ENCODE data around the gene HYLS1. TPM values are rescaled to one million over a fixed set of nuclear protein-coding genes. Genes with fewer than 3 reads are reported as not detected.

The HYLS1 gene
- total RNA-seq, 1 experiment from 2014 or later = 2.5 TPM

DNA sequence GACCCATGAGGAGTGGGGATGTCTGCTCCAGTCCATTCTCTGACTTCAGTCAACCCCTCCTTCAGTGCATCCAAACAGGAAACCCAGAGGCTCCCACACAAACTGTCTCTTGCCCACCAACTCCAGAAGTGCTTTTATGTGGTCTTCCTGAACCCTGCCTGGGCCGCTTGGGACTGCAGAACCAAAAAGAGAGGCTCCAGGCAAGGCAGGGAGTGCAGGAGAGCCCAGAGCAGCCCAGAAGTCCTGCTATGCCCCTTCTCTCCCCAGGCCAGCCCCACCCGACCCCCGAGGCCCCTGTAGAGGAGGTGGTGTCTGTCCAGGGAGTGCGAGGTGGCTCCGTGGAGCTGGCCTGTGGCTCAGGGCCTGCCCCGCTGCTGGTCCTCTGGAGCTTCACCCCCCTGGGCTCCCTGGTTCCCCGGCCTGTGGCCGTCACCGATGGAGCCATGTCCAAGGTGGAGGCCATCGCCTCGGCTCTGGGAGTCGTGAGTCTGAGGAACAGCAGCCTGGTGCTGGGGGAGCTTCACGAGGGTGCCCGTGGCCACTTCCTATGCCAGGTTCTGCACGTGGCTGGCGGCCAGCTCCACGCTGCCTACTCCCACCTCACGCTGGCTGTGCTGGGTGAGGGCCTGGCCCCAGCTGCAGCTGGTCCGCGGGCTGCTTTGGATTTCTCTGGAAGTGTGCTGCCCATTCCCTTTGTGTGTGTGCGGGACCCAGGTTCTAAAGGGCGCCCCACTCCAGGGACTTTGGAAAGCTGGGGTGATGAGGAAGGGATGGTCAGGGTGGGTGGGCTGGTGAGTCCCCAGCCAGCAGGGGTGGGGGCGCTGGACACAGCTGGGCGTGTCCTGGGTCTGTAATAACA lies 60.2 kb downstream of the HYLS1 start:
- no peaks in the 10 kb centered on the region for H3K4me1 ChIP-seq

GRCh38 chr11:125948278-125949051 lies 61.0 kb downstream of the HYLS1 start:
- no peaks in the 10 kb centered on the region for H3K36me3 Mint-ChIP-seq (ENCODE audit: insufficient read depth, unreplicated experiment)
- intact Hi-C loops (cut with micrococcal nuclease; ENCODE audit: unreplicated experiment) = no loop called here
- peaks cover 8% of the 10 kb centered on the region for H3K27me3 Mint-ChIP-seq (ENCODE audit: insufficient read depth, unreplicated experiment)
- Histone ChIP-seq H3K9me3 (no peaks in the 10 kb centered on the region), H3K27me3 (replicated peaks; ENCODE audit: control insufficient read depth, insufficient read depth, low read length) (0 out of 2 replicates have a peak, but pooled peaks cover 1% of the 10 kb centered on the region), H3K4me1 (no peaks in the 10 kb centered on the region), H3K36me3 (ENCODE audit: control insufficient read depth, insufficient read depth, low read length) (no peaks in the 10 kb centered on the region), H3K4me3 (ENCODE audit: low read depth, low read length) (no peak overlapping the region)
- H3K27ac Mint-ChIP-seq (ENCODE audit: unreplicated experiment) = no peak overlapping the region
- no peaks in the 10 kb centered on the region for H3K9me3 Mint-ChIP-seq (ENCODE audit: unreplicated experiment)
- CTCF ChIA-PET = interaction anchor here (0.6 kb wide), 1 partner anchor 246 kb away, joined by 3 read pairs; no protein-coding TSS in a partner anchor
- H3K4me1 Mint-ChIP-seq (ENCODE audit: low read depth, unreplicated experiment) = no peaks in the 10 kb centered on the region
- TF ChIP-seq, protein P1, sequence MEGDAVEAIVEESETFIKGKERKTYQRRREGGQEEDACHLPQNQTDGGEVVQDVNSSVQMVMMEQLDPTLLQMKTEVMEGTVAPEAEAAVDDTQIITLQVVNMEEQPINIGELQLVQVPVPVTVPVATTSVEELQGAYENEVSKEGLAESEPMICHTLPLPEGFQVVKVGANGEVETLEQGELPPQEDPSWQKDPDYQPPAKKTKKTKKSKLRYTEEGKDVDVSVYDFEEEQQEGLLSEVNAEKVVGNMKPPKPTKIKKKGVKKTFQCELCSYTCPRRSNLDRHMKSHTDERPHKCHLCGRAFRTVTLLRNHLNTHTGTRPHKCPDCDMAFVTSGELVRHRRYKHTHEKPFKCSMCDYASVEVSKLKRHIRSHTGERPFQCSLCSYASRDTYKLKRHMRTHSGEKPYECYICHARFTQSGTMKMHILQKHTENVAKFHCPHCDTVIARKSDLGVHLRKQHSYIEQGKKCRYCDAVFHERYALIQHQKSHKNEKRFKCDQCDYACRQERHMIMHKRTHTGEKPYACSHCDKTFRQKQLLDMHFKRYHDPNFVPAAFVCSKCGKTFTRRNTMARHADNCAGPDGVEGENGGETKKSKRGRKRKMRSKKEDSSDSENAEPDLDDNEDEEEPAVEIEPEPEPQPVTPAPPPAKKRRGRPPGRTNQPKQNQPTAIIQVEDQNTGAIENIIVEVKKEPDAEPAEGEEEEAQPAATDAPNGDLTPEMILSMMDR (IDR thresholded peaks at IDR 0.05; ENCODE audit: insufficient read depth in 1 of 2, low read depth in 1 of 2, low read length in 1 of 2, severe bottlenecking in 1 of 2, unreplicated experiment in 1 of 2) = no peak
- POLR2A ChIA-PET = no interaction called here
- DNase-seq = no peak
- BruUV-seq (replicated peaks) = no TSS peak
- no peak overlapping the region for H3K4me3 Mint-ChIP-seq (ENCODE audit: unreplicated experiment)

More for the DNA sequence above, 60.2 kb downstream of the HYLS1 start:
- TF ChIP-seq, protein P1 (IDR thresholded peaks at IDR 0.05; ENCODE audit: insufficient read depth in 1 of 2, low read depth in 1 of 2, low read length in 1 of 2, severe bottlenecking in 1 of 2, unreplicated experiment in 1 of 2) = no peak
- no peaks in the 10 kb centered on the region for H3K9me3 ChIP-seq
- Mint-ChIP-seq H3K4me1 (ENCODE audit: low read depth, unreplicated experiment) (no peaks in the 10 kb centered on the region), H3K9me3 (ENCODE audit: unreplicated experiment) (no peaks in the 10 kb centered on the region), H3K4me3 (ENCODE audit: unreplicated experiment) (no peak overlapping the region), H3K27me3 (ENCODE audit: insufficient read depth, unreplicated experiment) (peaks cover 8% of the 10 kb centered on the region), H3K27ac (ENCODE audit: unreplicated experiment) (no peak overlapping the region), H3K36me3 (ENCODE audit: insufficient read depth, unreplicated experiment) (no peaks in the 10 kb centered on the region)
- no peaks in the 10 kb centered on the region for H3K36me3 ChIP-seq (ENCODE audit: control insufficient read depth, insufficient read depth, low read length)
- 0 out of 2 replicates have a peak, but pooled peaks cover 1% of the 10 kb centered on the region for H3K27me3 ChIP-seq (replicated peaks; ENCODE audit: control insufficient read depth, insufficient read depth, low read length)
- ChIA-PET CTCF (interaction anchor here (0.6 to 0.7 kb wide), 2 partner anchors 10 to 246 kb away, joined by 3 read pairs; no protein-coding TSS in a partner anchor), POLR2A (no interaction called here)
- no TSS peak for BruUV-seq (replicated peaks)
- intact Hi-C loops (cut with micrococcal nuclease; ENCODE audit: unreplicated experiment) = no loop called here
- no peak for DNase-seq
- H3K4me3 ChIP-seq (ENCODE audit: low read depth, low read length) = no peak overlapping the region
